ENCODE data around the gene TMPRSS15.

DNA sequence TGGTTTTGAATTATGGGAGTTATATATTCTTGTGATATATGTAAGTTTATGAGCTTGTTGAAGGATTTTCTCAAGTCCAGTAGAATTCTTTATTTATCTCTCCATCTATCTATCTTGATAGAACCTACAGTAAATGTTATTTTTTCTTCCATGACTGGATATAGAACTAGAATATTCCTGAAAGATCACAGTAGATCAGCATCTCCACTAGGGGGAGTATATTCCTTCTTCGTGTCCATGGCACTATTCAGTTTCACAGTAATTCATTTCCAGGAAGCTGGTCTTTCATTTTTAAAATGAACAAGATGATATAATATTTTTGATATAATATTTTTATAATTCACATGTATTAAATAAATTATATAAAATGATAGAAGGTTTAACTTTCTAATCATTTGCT lies 18.8 kb downstream of the TMPRSS15 start:
- TF ChIP-seq POLR2AphosphoS5 (IDR thresholded peaks at IDR 0.05; ENCODE audit: low read depth, low read length), result no peak
- TF ChIP-seq, protein P1, sequence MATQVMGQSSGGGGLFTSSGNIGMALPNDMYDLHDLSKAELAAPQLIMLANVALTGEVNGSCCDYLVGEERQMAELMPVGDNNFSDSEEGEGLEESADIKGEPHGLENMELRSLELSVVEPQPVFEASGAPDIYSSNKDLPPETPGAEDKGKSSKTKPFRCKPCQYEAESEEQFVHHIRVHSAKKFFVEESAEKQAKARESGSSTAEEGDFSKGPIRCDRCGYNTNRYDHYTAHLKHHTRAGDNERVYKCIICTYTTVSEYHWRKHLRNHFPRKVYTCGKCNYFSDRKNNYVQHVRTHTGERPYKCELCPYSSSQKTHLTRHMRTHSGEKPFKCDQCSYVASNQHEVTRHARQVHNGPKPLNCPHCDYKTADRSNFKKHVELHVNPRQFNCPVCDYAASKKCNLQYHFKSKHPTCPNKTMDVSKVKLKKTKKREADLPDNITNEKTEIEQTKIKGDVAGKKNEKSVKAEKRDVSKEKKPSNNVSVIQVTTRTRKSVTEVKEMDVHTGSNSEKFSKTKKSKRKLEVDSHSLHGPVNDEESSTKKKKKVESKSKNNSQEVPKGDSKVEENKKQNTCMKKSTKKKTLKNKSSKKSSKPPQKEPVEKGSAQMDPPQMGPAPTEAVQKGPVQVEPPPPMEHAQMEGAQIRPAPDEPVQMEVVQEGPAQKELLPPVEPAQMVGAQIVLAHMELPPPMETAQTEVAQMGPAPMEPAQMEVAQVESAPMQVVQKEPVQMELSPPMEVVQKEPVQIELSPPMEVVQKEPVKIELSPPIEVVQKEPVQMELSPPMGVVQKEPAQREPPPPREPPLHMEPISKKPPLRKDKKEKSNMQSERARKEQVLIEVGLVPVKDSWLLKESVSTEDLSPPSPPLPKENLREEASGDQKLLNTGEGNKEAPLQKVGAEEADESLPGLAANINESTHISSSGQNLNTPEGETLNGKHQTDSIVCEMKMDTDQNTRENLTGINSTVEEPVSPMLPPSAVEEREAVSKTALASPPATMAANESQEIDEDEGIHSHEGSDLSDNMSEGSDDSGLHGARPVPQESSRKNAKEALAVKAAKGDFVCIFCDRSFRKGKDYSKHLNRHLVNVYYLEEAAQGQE (IDR thresholded peaks at IDR 0.05; ENCODE audit: insufficient read depth in 1 of 2, low read depth in 2 of 2, low read length in 2 of 2), result no peak
- TF ChIP-seq TAF1 (IDR thresholded peaks at IDR 0.05; ENCODE audit: borderline replicate concordance, insufficient read depth, low read length), result no peak
- no peak for TF ChIP-seq SIN3A (IDR thresholded peaks at IDR 0.05; ENCODE audit: borderline replicate concordance, insufficient read depth, low read length)

Measured in PFSK-1 (cell line).